B cell (primary cell): Measurements from ENCODE around the gene FER. TPM values are rescaled to one million over a fixed set of nuclear protein-coding genes. Genes with fewer than 3 reads are reported as not detected.

Experiments
- ATAC-seq: fragments of 200-7000 bp; cut with Tn5 transposase; one replicate; pipeline ENCODE4 v1.10.0; 2021; ENCODE audit warnings: low read depth, mild to moderate bottlenecking, moderate number of reproducible peaks, moderate library complexity
- CTCF ChIA-PET: fragments of 350-600 bp; sonication (Branson Sonifier 250); formaldehyde crosslinking; loops from one replicate; lab custom pipeline; 2021; ENCODE audit warnings: antibody characterized with exemption, inconsistent platforms; lab: Charles Lee
- POLR2A ChIA-PET: fragments of 350-600 bp; sonication (Branson Sonifier 250); formaldehyde crosslinking; loops from one replicate; lab custom pipeline; 2021; ENCODE audit warnings: antibody characterized with exemption; lab: Charles Lee
- DNase-seq: peaks from one replicate; pipeline ENCODE4 v3.0.0; 2013
- H2AFZ ChIP-seq: 2 replicates; pipeline ENCODE4 v1.6.1; 2012; ENCODE audit warnings: mild to moderate bottlenecking, low read depth, low read length; ENCODE audit not compliant: insufficient read depth, poor library complexity, severe bottlenecking
- H3K27ac ChIP-seq, 2 donors: 1 replicate in 1 of 2; 2 replicates in 1 of 2; pipeline ENCODE4 v1.5.1; 2012 to 2013; ENCODE audit warnings: low read length in 2 of 2, mild to moderate bottlenecking in 2 of 2, moderate library complexity in 1 of 2
- H3K27me3 ChIP-seq, 4 experiments: fragments of 200-600 bp in 1 of 4; sonication (generic) in 1 of 4; replicated peaks in 1 of 4; 1 replicate in 2 of 4; 2 replicates in 2 of 4; pipeline versions ENCODE4 v1.6.1 to v1.7.0; 2013 to 2016; ENCODE audit warnings: low read length in 3 of 4, mild to moderate bottlenecking in 2 of 4, mixed read lengths in 1 of 4, moderate library complexity in 1 of 4; ENCODE audit not compliant: insufficient read depth in 4 of 4, control insufficient read depth in 3 of 4; ENCODE audit errors: control extremely low read depth in 1 of 4
- H3K36me3 ChIP-seq, 2 experiments: replicated peaks in 1 of 2; 1 replicate in 1 of 2; 2 replicates in 1 of 2; pipeline versions ENCODE4 v1.6.1 to v1.7.1; 2013; ENCODE audit warnings: low read length in 1 of 2; ENCODE audit not compliant: insufficient read depth in 2 of 2, control insufficient read depth in 1 of 2; ENCODE audit errors: control extremely low read depth in 1 of 2, extremely low read depth in 1 of 2
- H3K4me1 ChIP-seq, 2 donors: fragments of 200-600 bp in 1 of 2; sonication (generic) in 1 of 2; 1 replicate in 1 of 2; 2 replicates in 1 of 2; pipeline versions ENCODE4 v1.5.1 to v1.6.1; 2013 to 2017; ENCODE audit warnings: low read length in 2 of 2; ENCODE audit not compliant: control insufficient read depth in 2 of 2, insufficient read depth in 2 of 2
- H3K4me2 ChIP-seq: replicated peaks from 2 replicates; pipeline ENCODE3; 2012; ENCODE audit warnings: mild to moderate bottlenecking, low read depth, low read length; ENCODE audit not compliant: poor library complexity, severe bottlenecking
- H3K4me3 ChIP-seq, 5 experiments: fragments of 200-600 bp in 1 of 5; sonication (generic) in 1 of 5; 1 replicate in 3 of 5; 2 replicates in 2 of 5; pipeline versions ENCODE4 v1.5.1 to v1.7.0; 2011 to 2016; ENCODE audit warnings: low read length in 4 of 5, mild to moderate bottlenecking in 4 of 5, low read depth in 2 of 5, control low read depth in 1 of 5, moderate library complexity in 1 of 5; ENCODE audit not compliant: insufficient read depth in 1 of 5; ENCODE audit errors: control extremely low read depth in 1 of 5, extremely low read depth in 1 of 5
- H3K79me2 ChIP-seq: fragments of 200-600 bp; sonication (generic); one replicate; pipeline ENCODE4 v1.6.0; 2016; ENCODE audit warnings: low read length; ENCODE audit not compliant: control insufficient read depth, insufficient read depth
- H3K9ac ChIP-seq: fragments of 200-600 bp; sonication (generic); 2 replicates; pipeline ENCODE4 v1.6.1; 2017; ENCODE audit warnings: mild to moderate bottlenecking, low read length, moderate library complexity
- H3K9me3 ChIP-seq, 3 donors: one replicate each; pipeline versions ENCODE4 v1.6.1 to v1.7.1; 2013; ENCODE audit warnings: low read length in 2 of 3; ENCODE audit not compliant: control insufficient read depth in 2 of 3, insufficient read depth in 1 of 3; ENCODE audit errors: control extremely low read depth in 1 of 3
- H4K20me1 ChIP-seq: 2 replicates; pipeline ENCODE4 v1.6.0; 2012; ENCODE audit warnings: mild to moderate bottlenecking, low read length; ENCODE audit not compliant: insufficient read depth, control insufficient read depth, poor library complexity, severe bottlenecking
- H3K27ac Mint-ChIP-seq: one replicate; pipeline ENCODE4 v1.8.0; 2021; ENCODE audit warnings: mixed read lengths
- H3K27me3 Mint-ChIP-seq: one replicate; pipeline ENCODE4 v1.8.0; 2021; ENCODE audit warnings: mixed read lengths
- H3K4me1 Mint-ChIP-seq: one replicate; pipeline ENCODE4 v1.8.0; 2021; ENCODE audit warnings: mixed read lengths
- H3K4me3 Mint-ChIP-seq: one replicate; pipeline ENCODE4 v1.8.0; 2021; ENCODE audit warnings: mixed read lengths
- H3K9me3 Mint-ChIP-seq: one replicate; pipeline ENCODE4 v1.8.0; 2022; ENCODE audit warnings: mixed read lengths; ENCODE audit not compliant: insufficient read depth
- CTCF ChIP-seq: fragments of 200-600 bp; IDR thresholded peaks from one replicate; pipeline ENCODE4 v1.8.0; 2022; ENCODE audit warnings: antibody characterized with exemption, mild to moderate bottlenecking
- EZH2 ChIP-seq: IDR thresholded peaks from 2 replicates; pipeline ENCODE4 v1.6.1; 2012; ENCODE audit warnings: borderline replicate concordance, low read depth, mild to moderate bottlenecking, moderate library complexity, low read length; ENCODE audit not compliant: insufficient read depth, poor library complexity, severe bottlenecking
- WGBS: methylation state at CpG from one replicate; pipeline ENCODE4 v1.1.5; 2013; ENCODE audit warnings: missing lambda C conversion rate; ENCODE audit not compliant: insufficient coverage; 5-methylcytosine and 5-hydroxymethylcytosine counted together
- intact Hi-C: fragments of 100-400 bp; cut with micrococcal nuclease; formaldehyde crosslinking; loops from one replicate; pipeline ENCODE4 v1.10.0; 2022
- polyA plus RNA-seq: library from polyadenylated mRNA; depleted of rRNA; stranded (reverse); fragments of >200 nt; gene quantifications from 2 replicates; pipeline ENCODE4 v1.2.3, GENCODE V29; 2012
- total RNA-seq, 2 donors: library from RNA; stranded (reverse); fragments of 120-200 nt in 1 of 2; gene quantifications; 1 replicate in 1 of 2; 2 replicates in 1 of 2; pipeline versions ENCODE4 v1.2.3 to v1.2.4, GENCODE V29; 2013 to 2022

FER gene
- total and polyA plus RNA-seq, 2 donors (not counting 1 experiment from before 2014, with no cell fraction given): 1.3 to 41.3 TPM

DNA sequence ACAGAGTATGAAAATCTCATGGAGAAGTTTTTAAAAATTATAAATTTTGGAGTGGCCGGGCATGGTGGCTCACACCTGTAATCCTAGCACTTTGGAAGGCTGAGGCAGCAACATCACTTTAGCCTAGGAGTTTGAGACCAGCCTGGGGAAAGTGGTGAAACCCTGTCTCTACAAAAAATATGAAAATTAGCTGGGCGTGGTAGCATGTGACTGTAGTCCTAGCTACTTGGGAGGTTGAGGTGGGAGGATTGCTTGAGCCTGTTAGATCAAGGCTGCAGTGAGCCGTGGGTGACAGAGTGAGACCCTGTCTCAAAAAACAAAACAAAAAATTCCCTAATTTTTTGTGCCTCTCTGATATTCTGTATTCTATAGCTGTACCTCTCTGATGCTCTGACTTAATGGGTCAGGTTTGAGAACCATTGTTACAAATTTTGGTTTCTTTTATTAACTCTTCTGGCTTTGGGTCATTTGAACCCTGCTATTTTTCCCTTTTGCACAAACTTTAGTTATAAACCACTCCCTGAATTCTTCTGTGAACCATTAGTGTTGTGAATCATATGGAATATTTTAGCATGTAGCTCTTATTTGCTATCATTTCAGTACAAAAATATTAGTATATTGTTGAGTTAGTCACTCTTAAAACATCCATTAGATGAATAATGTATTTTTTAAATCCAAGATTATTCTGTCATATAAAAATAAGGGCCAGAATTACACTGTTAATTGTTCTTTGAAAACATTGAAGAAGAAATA lies 51.0 kb downstream of the FER start:
- no peak overlapping the region for H3K27ac ChIP-seq
- peaks cover 4% of the 10 kb centered on the region for H3K79me2 ChIP-seq
- ATAC-seq (no peak), DNase-seq (no peak)
- H3K9ac ChIP-seq: no peak overlapping the region
- no peaks in the 10 kb centered on the region for H3K9me3 Mint-ChIP-seq
- no peaks in the 10 kb centered on the region for H4K20me1 ChIP-seq
- H2AFZ ChIP-seq: no peak overlapping the region
- H3K4me3 ChIP-seq: no peak overlapping the region
- TF ChIP-seq CTCF: no peak
- no peak for TF ChIP-seq EZH2
- intact Hi-C loops: no loop called here
- no peak overlapping the region for H3K4me3 Mint-ChIP-seq
- 100% methylated on average over 1 of the region's 3 CpGs for WGBS
- no peak overlapping the region for H3K4me2 ChIP-seq
- no peaks in the 10 kb centered on the region for H3K27me3 Mint-ChIP-seq
- no peaks in the 10 kb centered on the region for H3K4me1 ChIP-seq
- peaks cover 5% of the 10 kb centered on the region for H3K4me1 Mint-ChIP-seq
- ChIA-PET POLR2A (no interaction called here), CTCF (no interaction called here)
- H3K9me3 ChIP-seq: peaks cover 0 to 4% (median 3%) of the 10 kb centered on the region in 3 donors
- no peak overlapping the region for H3K27ac Mint-ChIP-seq
- H3K27me3 ChIP-seq: no peaks in the 10 kb centered on the region
- H3K36me3 ChIP-seq: peaks cover 0 to 4% of the 10 kb centered on the region in 2 experiments

DNA sequence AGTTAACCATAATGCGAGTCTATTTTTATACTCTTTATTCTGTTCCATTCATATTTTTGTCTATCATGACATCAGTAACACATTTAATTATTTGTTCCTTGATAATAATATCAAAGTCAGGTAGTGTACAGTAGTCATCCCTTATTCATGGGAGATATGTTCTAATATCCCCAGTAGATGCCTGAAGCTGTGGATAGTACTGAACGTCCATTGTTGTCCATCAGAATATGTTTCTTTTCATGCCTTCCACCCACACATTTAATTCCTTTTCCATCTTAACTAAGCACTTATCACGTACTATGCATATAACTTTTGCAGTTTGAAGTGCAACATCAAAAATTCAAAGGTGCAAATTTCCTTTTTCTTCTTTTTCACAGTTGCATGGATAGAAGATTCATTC lies 53.6 kb downstream of the FER start:
- TF ChIP-seq EZH2 (no peak), CTCF (no peak)
- H3K4me2 ChIP-seq: no peak overlapping the region
- CTCF ChIA-PET: no interaction called here
- H3K4me1 Mint-ChIP-seq: peaks cover 5% of the 10 kb centered on the region
- H3K9me3 Mint-ChIP-seq: peaks cover 10% of the 10 kb centered on the region
- H3K27me3 ChIP-seq: no peaks in the 10 kb centered on the region
- H3K4me1 ChIP-seq: no peaks in the 10 kb centered on the region
- intact Hi-C loops: no loop called here
- DNase-seq (no peak), ATAC-seq (no peak)
- H3K79me2 ChIP-seq: peaks cover 16% of the 10 kb centered on the region
- no peak overlapping the region for H3K27ac ChIP-seq
- no peak overlapping the region for H3K4me3 Mint-ChIP-seq
- WGBS: no CpG with 5 or more reads among the region's 3 CpGs
- H4K20me1 ChIP-seq: no peaks in the 10 kb centered on the region
- H3K9me3 ChIP-seq: peaks cover 6 to 12% (median 6%) of the 10 kb centered on the region in 3 donors
- no peak overlapping the region for H3K27ac Mint-ChIP-seq
- H2AFZ ChIP-seq: no peak overlapping the region
- H3K36me3 ChIP-seq: peaks cover 0 to 4% of the 10 kb centered on the region in 2 experiments
- H3K4me3 ChIP-seq: no peak overlapping the region
- no peaks in the 10 kb centered on the region for H3K27me3 Mint-ChIP-seq
- POLR2A ChIA-PET: no interaction called here
- no peak overlapping the region for H3K9ac ChIP-seq
